GM12878 (cell line): ENCODE results near the gene C16orf96. TPM values are rescaled to one million over a fixed set of nuclear protein-coding genes. Genes with fewer than 3 reads are reported as not detected.

ENCODE experiments used
- BCL11A ChIP-seq: IDR thresholded peaks from 2 replicates; pipeline ENCODE4 v1.6.1; 2011; ENCODE audit warnings: low read depth, low read length
- CREM ChIP-seq: IDR thresholded peaks from 2 replicates; pipeline ENCODE4 v1.6.1; 2014; ENCODE audit warnings: antibody characterized with exemption, low read depth
- LARP7 ChIP-seq: fragments of 450-650 bp; IDR thresholded peaks from 2 replicates; pipeline ENCODE4 v1.6.1; 2017; ENCODE audit warnings: mild to moderate bottlenecking
- MXI1 ChIP-seq: fragments of 150-350 bp; IDR thresholded peaks from 2 replicates; pipeline ENCODE4 v1.6.1; 2011; ENCODE audit warnings: low read depth, mild to moderate bottlenecking, inconsistent platforms, low read length, improper control_type of control experiment
- NBN ChIP-seq: fragments of 450-650 bp; IDR thresholded peaks from 2 replicates; pipeline ENCODE4 v1.6.1; 2016
- SREBF1 ChIP-seq: IDR thresholded peaks from 2 replicates; pipeline ENCODE4 v1.6.1; 2012; ENCODE audit warnings: mild to moderate bottlenecking, low read length
- SREBF2 ChIP-seq: IDR thresholded peaks from 2 replicates; pipeline ENCODE4 v1.6.1; 2012; ENCODE audit warnings: mild to moderate bottlenecking, low read length
- polyA plus RNA-seq, 11 experiments: library from polyadenylated mRNA; depleted of rRNA in 4 of 11; unstranded in 6 of 11; stranded (reverse) in 5 of 11; fragments of >200 nt; fragmentation: Nextera tagmentation in 4 of 11; fragmentation: Illumina TruSeq in 1 of 11; extraction: Ambion mirVana in 4 of 11; extraction: Trizol in 1 of 11; gene quantifications; 1 replicate in 1 of 11; 2 replicates in 10 of 11; pipeline versions ENCODE4 v1.2.1 to v1.2.3, GENCODE V29; 2011 to 2016; ENCODE audit warnings: inconsistent platforms in 2 of 11, missing spikeins in 2 of 11, low read depth in 1 of 11
- total RNA-seq, 4 experiments: library from RNA; depleted of rRNA in 3 of 4; stranded (reverse); fragments of >200 nt in 3 of 4; fragmentation: Illumina TruSeq in 1 of 4; extraction: Trizol in 1 of 4; gene quantifications; 2 replicates each; pipeline versions ENCODE4 v1.2.1 to v1.2.3, GENCODE V29; 2013 to 2021
- TF ChIP-seq, protein P1 (sequence below): fragments of 450-650 bp; IDR thresholded peaks from 2 replicates; pipeline ENCODE4 v1.6.1; 2017; ENCODE audit warnings: mild to moderate bottlenecking, moderate library complexity
- TF ChIP-seq, protein P2 (sequence below): fragments of 450-650 bp; IDR thresholded peaks from 2 replicates; pipeline ENCODE4 v1.6.1; 2017; ENCODE audit warnings: low read depth, mild to moderate bottlenecking, moderate library complexity
- TF ChIP-seq, protein P3 (sequence below): fragments of 450-650 bp; IDR thresholded peaks from 2 replicates; pipeline ENCODE4 v1.6.1; 2016; ENCODE audit warnings: mild to moderate bottlenecking
- TF ChIP-seq, protein P4 (sequence below), 3 experiments: IDR thresholded peaks in 2 of 3; conservative IDR thresholded peaks in 1 of 3; 2 replicates each; pipeline ENCODE4 v1.5.1; 2011; ENCODE audit warnings: low read depth in 3 of 3, low read length in 3 of 3, mild to moderate bottlenecking in 3 of 3, control low read depth in 2 of 3, moderate library complexity in 2 of 3, inconsistent platforms in 1 of 3, mixed read lengths in 1 of 3; ENCODE audit not compliant: control insufficient read depth in 2 of 3, insufficient read depth in 1 of 3; ENCODE audit errors: extremely low read depth in 1 of 3
- TF ChIP-seq, protein P5 (sequence below): IDR thresholded peaks from 2 replicates; pipeline ENCODE4 v1.6.1; 2012; ENCODE audit warnings: low read depth, low read length, improper control_type of control experiment
- TF ChIP-seq, protein P6 (sequence below): fragments of 450-650 bp; IDR thresholded peaks from 2 replicates; pipeline ENCODE4 v1.6.1; 2017; ENCODE audit warnings: borderline replicate concordance
- TF ChIP-seq, protein P7 (sequence below): fragments of 450-650 bp; IDR thresholded peaks from 2 replicates; pipeline ENCODE4 v1.6.1; 2017; ENCODE audit warnings: mild to moderate bottlenecking

Gene C16orf96
- total and polyA plus RNA-seq, 10 of the 15 experiments (the other 5 are each of a cell fraction or from before 2014, with no cell fraction given), result 0.01 to 0.08 (median 0.01) TPM; not detected in 7

DNA sequence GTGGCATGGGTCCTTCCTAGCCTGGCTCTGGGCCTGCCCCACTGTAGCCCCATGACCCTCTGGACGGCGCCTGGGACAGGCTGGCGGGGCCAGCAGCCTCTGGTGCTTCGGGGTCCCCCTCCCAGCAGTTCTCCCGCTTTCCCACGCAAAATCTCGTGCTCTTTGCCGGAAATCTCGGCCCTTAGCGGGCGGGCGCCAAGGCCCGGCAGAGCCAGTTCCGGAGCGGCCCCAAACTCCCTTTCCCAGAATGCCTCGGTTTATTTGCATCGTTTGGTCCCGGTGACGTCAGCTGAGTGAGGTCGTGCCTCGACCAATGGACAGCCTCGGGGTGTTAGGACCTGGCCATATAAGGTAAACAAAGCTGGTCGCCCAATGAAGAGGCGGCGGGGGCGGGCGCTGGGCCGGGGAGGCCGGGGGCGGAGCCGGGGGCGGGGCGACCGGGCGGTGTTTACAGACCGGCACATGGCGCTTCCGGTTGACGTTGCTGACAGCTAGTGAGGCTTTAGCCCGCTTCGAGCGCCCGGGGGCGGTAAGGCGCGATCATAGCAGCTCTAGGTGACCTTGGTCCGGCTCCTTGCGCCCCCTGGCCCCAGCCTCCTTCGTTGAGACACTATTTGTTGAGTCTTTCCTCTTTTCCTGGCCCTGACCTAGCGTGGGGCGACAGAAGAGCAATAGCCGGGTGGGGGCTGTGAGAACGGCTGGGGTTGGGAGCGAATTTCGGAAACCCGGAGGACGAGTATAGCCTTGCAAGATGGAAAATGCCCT, 60.1 kb downstream of the C16orf96 start (continued):
- TF ChIP-seq, protein P1, sequence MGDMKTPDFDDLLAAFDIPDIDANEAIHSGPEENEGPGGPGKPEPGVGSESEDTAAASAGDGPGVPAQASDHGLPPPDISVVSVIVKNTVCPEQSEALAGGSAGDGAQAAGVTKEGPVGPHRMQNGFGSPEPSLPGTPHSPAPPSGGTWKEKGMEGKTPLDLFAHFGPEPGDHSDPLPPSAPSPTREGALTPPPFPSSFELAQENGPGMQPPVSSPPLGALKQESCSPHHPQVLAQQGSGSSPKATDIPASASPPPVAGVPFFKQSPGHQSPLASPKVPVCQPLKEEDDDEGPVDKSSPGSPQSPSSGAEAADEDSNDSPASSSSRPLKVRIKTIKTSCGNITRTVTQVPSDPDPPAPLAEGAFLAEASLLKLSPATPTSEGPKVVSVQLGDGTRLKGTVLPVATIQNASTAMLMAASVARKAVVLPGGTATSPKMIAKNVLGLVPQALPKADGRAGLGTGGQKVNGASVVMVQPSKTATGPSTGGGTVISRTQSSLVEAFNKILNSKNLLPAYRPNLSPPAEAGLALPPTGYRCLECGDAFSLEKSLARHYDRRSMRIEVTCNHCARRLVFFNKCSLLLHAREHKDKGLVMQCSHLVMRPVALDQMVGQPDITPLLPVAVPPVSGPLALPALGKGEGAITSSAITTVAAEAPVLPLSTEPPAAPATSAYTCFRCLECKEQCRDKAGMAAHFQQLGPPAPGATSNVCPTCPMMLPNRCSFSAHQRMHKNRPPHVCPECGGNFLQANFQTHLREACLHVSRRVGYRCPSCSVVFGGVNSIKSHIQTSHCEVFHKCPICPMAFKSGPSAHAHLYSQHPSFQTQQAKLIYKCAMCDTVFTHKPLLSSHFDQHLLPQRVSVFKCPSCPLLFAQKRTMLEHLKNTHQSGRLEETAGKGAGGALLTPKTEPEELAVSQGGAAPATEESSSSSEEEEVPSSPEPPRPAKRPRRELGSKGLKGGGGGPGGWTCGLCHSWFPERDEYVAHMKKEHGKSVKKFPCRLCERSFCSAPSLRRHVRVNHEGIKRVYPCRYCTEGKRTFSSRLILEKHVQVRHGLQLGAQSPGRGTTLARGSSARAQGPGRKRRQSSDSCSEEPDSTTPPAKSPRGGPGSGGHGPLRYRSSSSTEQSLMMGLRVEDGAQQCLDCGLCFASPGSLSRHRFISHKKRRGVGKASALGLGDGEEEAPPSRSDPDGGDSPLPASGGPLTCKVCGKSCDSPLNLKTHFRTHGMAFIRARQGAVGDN, result peak; percentile 77
- no peak for TF ChIP-seq BCL11A
- TF ChIP-seq, protein P2, sequence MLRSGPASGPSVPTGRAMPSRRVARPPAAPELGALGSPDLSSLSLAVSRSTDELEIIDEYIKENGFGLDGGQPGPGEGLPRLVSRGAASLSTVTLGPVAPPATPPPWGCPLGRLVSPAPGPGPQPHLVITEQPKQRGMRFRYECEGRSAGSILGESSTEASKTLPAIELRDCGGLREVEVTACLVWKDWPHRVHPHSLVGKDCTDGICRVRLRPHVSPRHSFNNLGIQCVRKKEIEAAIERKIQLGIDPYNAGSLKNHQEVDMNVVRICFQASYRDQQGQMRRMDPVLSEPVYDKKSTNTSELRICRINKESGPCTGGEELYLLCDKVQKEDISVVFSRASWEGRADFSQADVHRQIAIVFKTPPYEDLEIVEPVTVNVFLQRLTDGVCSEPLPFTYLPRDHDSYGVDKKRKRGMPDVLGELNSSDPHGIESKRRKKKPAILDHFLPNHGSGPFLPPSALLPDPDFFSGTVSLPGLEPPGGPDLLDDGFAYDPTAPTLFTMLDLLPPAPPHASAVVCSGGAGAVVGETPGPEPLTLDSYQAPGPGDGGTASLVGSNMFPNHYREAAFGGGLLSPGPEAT, result peak; percentile 92; the same call in 1 of the 2 replicates
- TF ChIP-seq, protein P3, sequence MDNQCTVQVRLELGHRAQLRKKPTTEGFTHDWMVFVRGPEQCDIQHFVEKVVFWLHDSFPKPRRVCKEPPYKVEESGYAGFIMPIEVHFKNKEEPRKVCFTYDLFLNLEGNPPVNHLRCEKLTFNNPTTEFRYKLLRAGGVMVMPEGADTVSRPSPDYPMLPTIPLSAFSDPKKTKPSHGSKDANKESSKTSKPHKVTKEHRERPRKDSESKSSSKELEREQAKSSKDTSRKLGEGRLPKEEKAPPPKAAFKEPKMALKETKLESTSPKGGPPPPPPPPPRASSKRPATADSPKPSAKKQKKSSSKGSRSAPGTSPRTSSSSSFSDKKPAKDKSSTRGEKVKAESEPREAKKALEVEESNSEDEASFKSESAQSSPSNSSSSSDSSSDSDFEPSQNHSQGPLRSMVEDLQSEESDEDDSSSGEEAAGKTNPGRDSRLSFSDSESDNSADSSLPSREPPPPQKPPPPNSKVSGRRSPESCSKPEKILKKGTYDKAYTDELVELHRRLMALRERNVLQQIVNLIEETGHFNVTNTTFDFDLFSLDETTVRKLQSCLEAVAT, result peak; percentile 21; the same call in 1 of the 2 replicates
- TF ChIP-seq, protein P4, sequence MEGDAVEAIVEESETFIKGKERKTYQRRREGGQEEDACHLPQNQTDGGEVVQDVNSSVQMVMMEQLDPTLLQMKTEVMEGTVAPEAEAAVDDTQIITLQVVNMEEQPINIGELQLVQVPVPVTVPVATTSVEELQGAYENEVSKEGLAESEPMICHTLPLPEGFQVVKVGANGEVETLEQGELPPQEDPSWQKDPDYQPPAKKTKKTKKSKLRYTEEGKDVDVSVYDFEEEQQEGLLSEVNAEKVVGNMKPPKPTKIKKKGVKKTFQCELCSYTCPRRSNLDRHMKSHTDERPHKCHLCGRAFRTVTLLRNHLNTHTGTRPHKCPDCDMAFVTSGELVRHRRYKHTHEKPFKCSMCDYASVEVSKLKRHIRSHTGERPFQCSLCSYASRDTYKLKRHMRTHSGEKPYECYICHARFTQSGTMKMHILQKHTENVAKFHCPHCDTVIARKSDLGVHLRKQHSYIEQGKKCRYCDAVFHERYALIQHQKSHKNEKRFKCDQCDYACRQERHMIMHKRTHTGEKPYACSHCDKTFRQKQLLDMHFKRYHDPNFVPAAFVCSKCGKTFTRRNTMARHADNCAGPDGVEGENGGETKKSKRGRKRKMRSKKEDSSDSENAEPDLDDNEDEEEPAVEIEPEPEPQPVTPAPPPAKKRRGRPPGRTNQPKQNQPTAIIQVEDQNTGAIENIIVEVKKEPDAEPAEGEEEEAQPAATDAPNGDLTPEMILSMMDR (IDR thresholded peaks at IDR 0.05 in 2 of 3, conservative IDR thresholded peaks at IDR 0.05 in 1 of 3; ENCODE audit: control insufficient read depth in 2 of 3, extremely low read depth in 1 of 3, insufficient read depth in 1 of 3, low read depth in 3 of 3, low read length in 3 of 3), result peak; percentile 44 to 68 (median 46)
- peak; percentile 52; the same call in 1 of the 2 replicates for TF ChIP-seq MXI1
- TF ChIP-seq NBN, result peak; percentile 94
- TF ChIP-seq LARP7, result no peak; the same call in 1 of the 2 replicates
- TF ChIP-seq, protein P5, sequence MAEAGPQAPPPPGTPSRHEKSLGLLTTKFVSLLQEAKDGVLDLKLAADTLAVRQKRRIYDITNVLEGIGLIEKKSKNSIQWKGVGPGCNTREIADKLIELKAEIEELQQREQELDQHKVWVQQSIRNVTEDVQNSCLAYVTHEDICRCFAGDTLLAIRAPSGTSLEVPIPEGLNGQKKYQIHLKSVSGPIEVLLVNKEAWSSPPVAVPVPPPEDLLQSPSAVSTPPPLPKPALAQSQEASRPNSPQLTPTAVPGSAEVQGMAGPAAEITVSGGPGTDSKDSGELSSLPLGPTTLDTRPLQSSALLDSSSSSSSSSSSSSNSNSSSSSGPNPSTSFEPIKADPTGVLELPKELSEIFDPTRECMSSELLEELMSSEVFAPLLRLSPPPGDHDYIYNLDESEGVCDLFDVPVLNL, result peak; percentile 47; the same call in 1 of the 2 replicates
- peak; percentile 63; the same call in 1 of the 2 replicates for TF ChIP-seq SREBF1
- peak; percentile 97 for TF ChIP-seq CREM
- TF ChIP-seq, protein P6, sequence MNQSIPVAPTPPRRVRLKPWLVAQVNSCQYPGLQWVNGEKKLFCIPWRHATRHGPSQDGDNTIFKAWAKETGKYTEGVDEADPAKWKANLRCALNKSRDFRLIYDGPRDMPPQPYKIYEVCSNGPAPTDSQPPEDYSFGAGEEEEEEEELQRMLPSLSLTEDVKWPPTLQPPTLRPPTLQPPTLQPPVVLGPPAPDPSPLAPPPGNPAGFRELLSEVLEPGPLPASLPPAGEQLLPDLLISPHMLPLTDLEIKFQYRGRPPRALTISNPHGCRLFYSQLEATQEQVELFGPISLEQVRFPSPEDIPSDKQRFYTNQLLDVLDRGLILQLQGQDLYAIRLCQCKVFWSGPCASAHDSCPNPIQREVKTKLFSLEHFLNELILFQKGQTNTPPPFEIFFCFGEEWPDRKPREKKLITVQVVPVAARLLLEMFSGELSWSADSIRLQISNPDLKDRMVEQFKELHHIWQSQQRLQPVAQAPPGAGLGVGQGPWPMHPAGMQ, result peak; percentile 82
- TF ChIP-seq, protein P7, sequence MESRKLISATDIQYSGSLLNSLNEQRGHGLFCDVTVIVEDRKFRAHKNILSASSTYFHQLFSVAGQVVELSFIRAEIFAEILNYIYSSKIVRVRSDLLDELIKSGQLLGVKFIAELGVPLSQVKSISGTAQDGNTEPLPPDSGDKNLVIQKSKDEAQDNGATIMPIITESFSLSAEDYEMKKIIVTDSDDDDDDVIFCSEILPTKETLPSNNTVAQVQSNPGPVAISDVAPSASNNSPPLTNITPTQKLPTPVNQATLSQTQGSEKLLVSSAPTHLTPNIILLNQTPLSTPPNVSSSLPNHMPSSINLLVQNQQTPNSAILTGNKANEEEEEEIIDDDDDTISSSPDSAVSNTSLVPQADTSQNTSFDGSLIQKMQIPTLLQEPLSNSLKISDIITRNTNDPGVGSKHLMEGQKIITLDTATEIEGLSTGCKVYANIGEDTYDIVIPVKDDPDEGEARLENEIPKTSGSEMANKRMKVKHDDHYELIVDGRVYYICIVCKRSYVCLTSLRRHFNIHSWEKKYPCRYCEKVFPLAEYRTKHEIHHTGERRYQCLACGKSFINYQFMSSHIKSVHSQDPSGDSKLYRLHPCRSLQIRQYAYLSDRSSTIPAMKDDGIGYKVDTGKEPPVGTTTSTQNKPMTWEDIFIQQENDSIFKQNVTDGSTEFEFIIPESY, result peak; percentile 76
- TF ChIP-seq SREBF2, result no peak
